Activated B cell treated with CpG ODN at 0.5 μM for 24 hours (primary cell): Measurements from ENCODE around the gene GPN1. TPM values are rescaled to one million over a fixed set of nuclear protein-coding genes. Genes with fewer than 3 reads are reported as not detected.
"Not testable (repeated sequence)": the region's sequence is repeated elsewhere in the genome, so short reads cannot be mapped to it uniquely, and the experiment has no call there.

Experiments
- ATAC-seq: fragments of 200-7000 bp; cut with Tn5 transposase; one replicate; pipeline ENCODE4 v1.10.0; 2021; ENCODE audit warnings: low read depth, mild to moderate bottlenecking, moderate library complexity
- CTCF ChIA-PET: fragments of 350-600 bp; sonication (Branson Sonifier 250); formaldehyde crosslinking; loops from one replicate; lab custom pipeline; 2021; ENCODE audit warnings: antibody characterized with exemption; lab: Charles Lee
- POLR2A ChIA-PET: fragments of 350-600 bp; sonication (Branson Sonifier 250); formaldehyde crosslinking; loops from one replicate; lab custom pipeline; 2021; ENCODE audit warnings: antibody characterized with exemption; lab: Charles Lee
- DNase-seq: peaks from one replicate; pipeline ENCODE4 v3.0.0; 2022
- H3K27ac Mint-ChIP-seq: one replicate; pipeline ENCODE4 v1.8.0; 2020; ENCODE audit warnings: mixed read lengths
- H3K27me3 Mint-ChIP-seq: one replicate; pipeline ENCODE4 v1.8.0; 2021; ENCODE audit warnings: mixed read lengths
- H3K36me3 Mint-ChIP-seq: one replicate; pipeline ENCODE4 v1.8.0; 2021; ENCODE audit warnings: low read depth, mixed read lengths
- H3K4me1 Mint-ChIP-seq: one replicate; pipeline ENCODE4 v1.8.0; 2021; ENCODE audit warnings: mixed read lengths
- H3K4me3 Mint-ChIP-seq: one replicate; pipeline ENCODE4 v1.8.0; 2020; ENCODE audit warnings: mild to moderate bottlenecking, mixed read lengths
- H3K9me3 Mint-ChIP-seq: one replicate; pipeline ENCODE4 v1.8.0; 2020; ENCODE audit warnings: mixed read lengths
- CTCF ChIP-seq: fragments of 200-600 bp; IDR thresholded peaks from one replicate; pipeline ENCODE4 v1.8.0; 2022; ENCODE audit warnings: antibody characterized with exemption, mild to moderate bottlenecking
- intact Hi-C: fragments of 100-400 bp; cut with micrococcal nuclease; formaldehyde crosslinking; loops from one replicate; pipeline ENCODE4 v1.15.1; 2024
- total RNA-seq: library from RNA; stranded (reverse); gene quantifications from 2 replicates; pipeline ENCODE4 v1.2.3, GENCODE V29; 2022

Gene GPN1
- total RNA-seq, 1 donor from 2014 or later, result 39.3 TPM

DNA sequence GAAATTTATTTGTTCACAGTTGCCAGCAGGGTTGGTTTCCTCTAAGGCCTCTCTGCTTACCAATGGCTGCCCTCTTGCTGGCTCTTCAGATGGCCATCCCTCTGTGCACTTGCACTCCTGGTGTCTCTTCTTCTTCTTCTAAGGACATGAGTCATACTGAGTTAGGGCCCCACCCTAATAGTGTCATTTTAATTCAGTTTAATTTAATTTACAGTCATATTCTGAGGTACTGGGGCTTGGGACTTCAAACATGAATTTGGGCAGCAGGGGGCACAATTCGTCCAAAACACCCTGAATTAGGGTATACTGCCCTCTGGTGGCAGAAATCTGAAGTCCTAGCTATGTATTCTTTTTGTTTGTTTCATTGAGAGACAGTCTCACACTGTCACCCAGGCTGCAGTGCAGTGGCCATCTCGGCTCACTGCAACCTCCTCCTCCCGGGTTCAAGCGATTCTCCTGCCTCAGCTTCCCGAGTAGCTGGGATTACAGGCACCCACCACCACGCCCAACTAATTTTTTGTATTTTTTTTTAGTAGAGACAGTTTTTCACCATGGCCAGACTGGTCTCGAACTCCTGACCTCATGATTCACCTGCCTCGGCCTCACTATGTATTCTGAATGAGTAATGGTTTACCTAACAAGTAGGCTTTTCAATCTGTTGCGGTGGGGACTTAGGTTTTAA, 54.7 kb downstream of the GPN1 start:
- TF ChIP-seq CTCF, result peak; percentile 94
- ChIA-PET POLR2A (interaction anchor here (1.0 to 1.9 kb wide), 3 partner anchors 20 to 313 kb away, joined by 3 to 8 read pairs (median 3); partner anchors contain the start of genes SLC4A1AP, SNX17 and SUPT7L), CTCF (interaction anchor here (0.5 to 1.8 kb wide), 20 partner anchors 8 to 910 kb away, joined by 3 to 12 read pairs (median 3); partner anchors contain the start of genes IFT172, NRBP1, SLC4A1AP and SUPT7L)
- peak overlapping the region; percentile 0 for H3K27ac Mint-ChIP-seq
- H3K36me3 Mint-ChIP-seq, result peaks cover 73% of the 10 kb centered on the region
- H3K4me3 Mint-ChIP-seq, result no peak overlapping the region
- intact Hi-C loops, result loop anchor here (1.0 kb wide), 2 partner anchors 20 to 722 kb away; partner anchors contain the start of genes SLC4A1AP and SUPT7L
- H3K9me3 Mint-ChIP-seq, result no peaks in the 10 kb centered on the region
- H3K27me3 Mint-ChIP-seq, result no peaks in the 10 kb centered on the region
- H3K4me1 Mint-ChIP-seq, result peaks cover 8% of the 10 kb centered on the region
- ATAC-seq (peak; percentile 93), DNase-seq (peak; percentile 43)

GRCh38 chr2:27685006-27685405, 56.2 kb downstream of the GPN1 start:
- peaks cover 68% of the 10 kb centered on the region for H3K36me3 Mint-ChIP-seq
- DNase-seq, H3K9me3 Mint-ChIP-seq, H3K27ac Mint-ChIP-seq, CTCF ChIA-PET, intact Hi-C loops, H3K4me3 Mint-ChIP-seq, H3K27me3 Mint-ChIP-seq, POLR2A ChIA-PET, ATAC-seq, H3K4me1 Mint-ChIP-seq: not testable (repeated sequence)

- H3K36me3 Mint-ChIP-seq, result peaks cover 67% of the 10 kb centered on the region
- TF ChIP-seq CTCF, result no peak
- CTCF ChIA-PET, result no interaction called here
- H3K4me3 Mint-ChIP-seq, result no peak overlapping the region
- H3K27me3 Mint-ChIP-seq, result no peaks in the 10 kb centered on the region
- no peak overlapping the region for H3K27ac Mint-ChIP-seq
- peaks cover 8% of the 10 kb centered on the region for H3K4me1 Mint-ChIP-seq
- intact Hi-C loops, result no loop called here
- POLR2A ChIA-PET, result no interaction called here
- DNase-seq, result no peak
- no peak for ATAC-seq
- no peaks in the 10 kb centered on the region for H3K9me3 Mint-ChIP-seq
These were observed 56.7 kb downstream of the GPN1 start for GRCh38 chr2:27685577-27685976.

DNA sequence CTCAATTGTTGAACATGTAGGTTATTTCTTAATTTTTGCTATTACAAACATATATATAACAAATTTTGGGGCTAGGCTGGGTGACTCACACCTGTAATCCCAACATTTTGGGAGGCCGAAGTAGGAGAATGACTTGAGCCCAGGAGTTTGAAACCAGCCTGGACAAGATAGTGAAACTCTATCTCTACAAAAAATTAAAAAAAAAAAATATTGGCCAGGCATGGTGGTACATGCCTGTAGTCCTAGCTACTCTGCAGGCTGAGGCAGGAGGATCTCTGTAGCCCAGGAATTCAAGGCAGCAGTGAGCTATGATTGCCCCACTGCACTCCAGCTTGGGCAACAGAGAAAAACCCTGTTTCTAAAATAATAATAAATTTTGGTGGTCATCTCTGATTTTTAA, 58.4 kb downstream of the GPN1 start:
- no peaks in the 10 kb centered on the region for H3K27me3 Mint-ChIP-seq
- H3K4me1 Mint-ChIP-seq, result peaks cover 8% of the 10 kb centered on the region
- DNase-seq (no peak), ATAC-seq (no peak)
- H3K9me3 Mint-ChIP-seq, result no peaks in the 10 kb centered on the region
- no peak overlapping the region for H3K27ac Mint-ChIP-seq
- H3K4me3 Mint-ChIP-seq, result no peak overlapping the region
- POLR2A ChIA-PET, result no interaction called here
- TF ChIP-seq CTCF, result no peak
- peaks cover 62% of the 10 kb centered on the region for H3K36me3 Mint-ChIP-seq
- intact Hi-C loops, result no loop called here
- CTCF ChIA-PET, result no interaction called here

DNA sequence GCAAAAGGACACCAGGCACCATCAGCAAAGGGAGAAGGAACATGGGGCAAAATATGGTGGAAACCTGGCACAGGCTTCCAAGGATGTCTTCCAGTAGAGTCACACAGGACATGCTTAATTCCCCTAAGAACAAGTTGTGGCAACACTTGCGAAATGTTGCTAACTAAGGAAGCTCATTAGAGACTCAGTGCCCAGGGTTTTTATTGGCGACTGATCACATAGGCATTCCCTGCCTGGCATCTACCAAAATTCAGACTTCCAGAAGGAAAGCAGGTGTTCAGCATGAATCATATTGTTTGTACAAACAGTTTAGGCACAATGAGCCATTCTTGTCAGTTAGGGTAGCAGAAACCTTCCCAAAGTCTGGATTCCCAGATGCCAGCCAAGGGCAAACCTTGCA, 60.6 kb downstream of the GPN1 start:
- ATAC-seq, result no peak
- Mint-ChIP-seq H3K9me3 (no peaks in the 10 kb centered on the region), H3K27me3 (no peaks in the 10 kb centered on the region), H3K36me3 (peaks cover 59% of the 10 kb centered on the region), H3K27ac (no peak overlapping the region), H3K4me3 (no peak overlapping the region), H3K4me1 (no peaks in the 10 kb centered on the region)
- intact Hi-C loops, result no loop called here
- TF ChIP-seq CTCF, result no peak
- ChIA-PET POLR2A (no interaction called here), CTCF (no interaction called here)
- DNase-seq, result no peak
